HPDE6-E6E7 (cell line): ENCODE data around the gene POU2F1.

Experiments
- DNase-seq: peaks from one replicate; pipeline ENCODE4 v3.0.0; 2011; ENCODE audit warnings: missing footprints; ENCODE audit errors: extremely low spot score

POU2F1 gene

GRCh38 chr1:167442142-167442848 is 221.6 kb downstream of the POU2F1 start:
- peak; percentile 91 for DNase-seq

GRCh38 chr1:167442854-167443565 is 222.3 kb downstream of the POU2F1 start:
- no peak for DNase-seq

- no peak for DNase-seq
These were observed 223.1 kb downstream of the POU2F1 start for GRCh38 chr1:167443757-167444156.

GRCh38 chr1:167446966-167447365 is 226.3 kb downstream of the POU2F1 start:
- no peak for DNase-seq

- no peak for DNase-seq
These were observed 226.9 kb downstream of the POU2F1 start for GRCh38 chr1:167447521-167448136.

GRCh38 chr1:167450843-167451242 is 230.2 kb downstream of the POU2F1 start:
- no peak for DNase-seq

- no peak for DNase-seq
These were observed 231.8 kb downstream of the POU2F1 start for GRCh38 chr1:167452483-167452882.

- DNase-seq: no peak
These were observed 232.4 kb downstream of the POU2F1 start for GRCh38 chr1:167453123-167453522.

- DNase-seq: no peak
These were observed 233.7 kb downstream of the POU2F1 start for GRCh38 chr1:167454304-167454893.

GRCh38 chr1:167454894-167455785 is 234.5 kb downstream of the POU2F1 start:
- peak; percentile 33 for DNase-seq

- no peak for DNase-seq
These were observed 235.2 kb downstream of the POU2F1 start for GRCh38 chr1:167455786-167456446.

GRCh38 chr1:167456524-167456923 is 235.8 kb downstream of the POU2F1 start:
- DNase-seq: no peak

GRCh38 chr1:167456926-167457325 is 236.2 kb downstream of the POU2F1 start:
- no peak for DNase-seq

GRCh38 chr1:167457936-167458584 is 237.4 kb downstream of the POU2F1 start:
- no peak for DNase-seq

GRCh38 chr1:167460836-167461235 is 240.2 kb downstream of the POU2F1 start:
- DNase-seq: no peak

GRCh38 chr1:167462341-167462740 is 241.7 kb downstream of the POU2F1 start:
- DNase-seq: no peak

- no peak for DNase-seq
These were observed 242.4 kb downstream of the POU2F1 start for GRCh38 chr1:167463080-167463479.

GRCh38 chr1:167463875-167464575 is 243.3 kb downstream of the POU2F1 start:
- no peak for DNase-seq

- no peak for DNase-seq
These were observed 244.3 kb downstream of the POU2F1 start for GRCh38 chr1:167465018-167465417.

GRCh38 chr1:167465743-167466142 is 245.1 kb downstream of the POU2F1 start:
- no peak for DNase-seq
